Aorta (tissue), 5 donors: ENCODE data around the gene KLHDC2. TPM values are rescaled to one million over a fixed set of nuclear protein-coding genes. Genes with fewer than 3 reads are reported as not detected.
A peak's percentile ranks its signal among the peaks of the same experiment; 100 is the strongest.
"Not testable (repeated sequence)": the region's sequence is repeated elsewhere in the genome, so short reads cannot be mapped to it uniquely, and the experiment has no call there.

Experiments used
- ATAC-seq: fragments of 200-7000 bp; cut with Tn5 transposase; one replicate; pipeline ENCODE4 v1.9.1; 2022; ENCODE audit warnings: moderate library complexity; ENCODE audit not compliant: low FRiP score
- DNase-seq, 2 donors: peaks; one replicate each; pipeline ENCODE4 v3.0.0-alpha.2; 2020
- H3K27ac ChIP-seq, 2 donors: one replicate each; pipeline ENCODE4 v1.5.1; 2013; ENCODE audit warnings: low read length in 2 of 2, mild to moderate bottlenecking in 2 of 2, moderate library complexity in 2 of 2, control low read depth in 1 of 2, inconsistent platforms in 1 of 2, low read depth in 1 of 2
- H3K27me3 ChIP-seq, 2 donors: one replicate each; pipeline ENCODE4 v1.6.1; 2013; ENCODE audit warnings: control low read depth in 1 of 2, low read length in 1 of 2, mild to moderate bottlenecking in 1 of 2, moderate library complexity in 1 of 2; ENCODE audit not compliant: insufficient read depth in 2 of 2, control insufficient read depth in 1 of 2
- H3K36me3 ChIP-seq, 2 donors: one replicate each; pipeline ENCODE4 v1.6.1; 2013; ENCODE audit warnings: control low read depth in 1 of 2, low read length in 1 of 2, mild to moderate bottlenecking in 1 of 2; ENCODE audit not compliant: insufficient read depth in 2 of 2, control insufficient read depth in 1 of 2
- H3K4me1 ChIP-seq, 2 donors: one replicate each; pipeline ENCODE4 v1.6.1; 2013; ENCODE audit warnings: low read length in 2 of 2, control low read depth in 1 of 2, mild to moderate bottlenecking in 1 of 2, moderate library complexity in 1 of 2; ENCODE audit not compliant: insufficient read depth in 2 of 2, control insufficient read depth in 1 of 2
- H3K4me3 ChIP-seq, 2 donors: one replicate each; pipeline ENCODE4 v1.5.1; 2013; ENCODE audit warnings: low read length in 2 of 2, control low read depth in 1 of 2, mild to moderate bottlenecking in 1 of 2
- H3K9me3 ChIP-seq: one replicate; pipeline ENCODE4 v1.6.1; 2013; ENCODE audit warnings: mild to moderate bottlenecking, low read length; ENCODE audit not compliant: control insufficient read depth
- WGBS, 2 donors: extraction: QIAGEN DNeasy Blood & Tissue Kit; methylation state at CpG; one replicate each; pipeline ENCODE4 v1.1.7; 2013; 5-methylcytosine and 5-hydroxymethylcytosine counted together
- intact Hi-C, 2 donors: fragments of 100-400 bp; cut with DNase I; formaldehyde crosslinking; loops; one replicate each; pipeline versions ENCODE4 v1.14.2 to v1.15.0; 2022
- polyA plus RNA-seq, 2 donors: library from polyadenylated mRNA; stranded (reverse); fragments of 200-250 nt; gene quantifications; one replicate each; pipeline ENCODE4 v1.2.3, GENCODE V29; 2013
- total RNA-seq, 2 donors: library from RNA; stranded (reverse); fragmentation: NEBNext Ultra II Directional; extraction: Animal tissue kit (Norgen Biotek cat#: 25700); gene quantifications; one replicate each; pipeline ENCODE4 v1.2.1, GENCODE V29; 2021
- donor health status: healthy with polysubstance abuse.
- donor health status: Bipolar disorder and iron deficiency.
- donor health status: DM: no; HTN: no; CAD: no.
- donor health status: DM: no; HTN: no; CAD: no.
- donor health status: DM: yes; HTN: yes; CAD: no.

Gene KLHDC2
- total and polyA plus RNA-seq, 4 donors: 40.2 to 93.7 (median 52.7) TPM

DNA sequence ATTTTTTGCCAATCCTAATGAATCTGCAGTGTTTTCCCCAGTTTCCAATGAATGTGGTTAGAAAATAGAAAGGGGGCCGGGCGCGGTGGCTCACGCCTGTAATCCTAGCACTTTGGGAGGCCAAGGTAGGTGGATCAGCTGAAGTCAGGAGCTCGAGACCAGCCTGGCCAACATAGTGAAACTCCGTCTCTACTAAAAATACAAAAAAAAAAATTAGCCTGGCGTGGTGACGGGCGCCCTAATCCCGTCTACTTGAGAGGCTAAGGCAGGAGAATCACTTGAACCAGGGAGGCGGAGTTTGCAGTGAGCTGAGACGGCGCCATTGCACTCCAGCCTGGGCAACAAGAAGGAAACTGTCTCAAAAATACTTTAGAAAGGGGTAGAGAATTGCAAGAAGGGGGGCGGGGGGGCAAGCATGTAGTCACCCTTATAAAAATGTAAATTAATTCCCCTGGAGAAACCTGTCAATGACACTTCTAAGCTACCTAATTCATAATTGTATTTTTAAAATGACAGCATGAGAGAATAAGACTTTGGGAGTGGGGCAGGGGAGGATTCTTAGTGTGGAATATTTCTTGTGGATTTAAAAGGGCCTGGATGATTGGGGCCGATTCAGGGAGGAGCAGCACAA is 1.7 kb downstream of the KLHDC2 start:
- Histone ChIP-seq H3K27me3 (no peaks in the 10 kb centered on the region), H3K4me3 (peak overlapping the region in 1 of 2 donors; percentile 95), H3K27ac (no peak overlapping the region), H3K4me1 (peaks cover 0 to 3% of the 10 kb centered on the region in 2 donors), H3K9me3 (no peaks in the 10 kb centered on the region), H3K36me3 (no peaks in the 10 kb centered on the region)
- no peak for DNase-seq
- ATAC-seq: no peak
- intact Hi-C loops: loop anchor here (2.0 to 5.0 kb wide), 2 partner anchors 77 to 135 kb away; partner anchors contain the start of genes DNAAF2 (in 1 of the 2) and KLHDC1 (in 1 of the 2)
- 57 to 68% methylated on average over 15 of the region's 15 CpGs for WGBS, 2 donors

GRCh38 chr14:49770212-49770817 is 2.4 kb downstream of the KLHDC2 start:
- DNase-seq (no peak), ATAC-seq (no peak)
- H3K36me3 ChIP-seq: no peaks in the 10 kb centered on the region
- no peaks in the 10 kb centered on the region for H3K9me3 ChIP-seq
- no peaks in the 10 kb centered on the region for H3K27me3 ChIP-seq
- H3K27ac ChIP-seq: no peak overlapping the region
- H3K4me1 ChIP-seq: peaks cover 0 to 3% of the 10 kb centered on the region in 2 donors
- intact Hi-C loops: no loop called here
- no peak overlapping the region for H3K4me3 ChIP-seq
- WGBS, 2 donors: 34 to 37% methylated on average over 4 of the region's 4 CpGs

DNA sequence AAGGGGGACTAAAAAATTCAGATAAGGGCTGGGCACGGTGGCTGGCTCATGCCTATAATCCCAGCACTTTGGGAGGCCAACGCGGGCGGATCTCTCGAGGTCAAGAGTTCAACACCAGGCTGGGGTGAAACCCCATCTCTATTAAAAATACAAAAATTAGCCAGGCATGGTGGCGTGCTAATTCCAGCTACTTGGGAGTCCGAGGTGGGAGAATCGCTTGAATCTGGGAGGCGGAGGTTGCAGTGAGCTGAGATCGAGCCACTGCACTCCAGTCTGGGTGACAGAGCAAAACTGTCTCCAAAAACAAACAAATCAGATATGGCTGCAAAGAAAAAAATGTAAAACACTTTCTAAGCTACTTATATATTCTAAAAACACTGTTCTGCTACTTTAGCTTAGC is 3.7 kb downstream of the KLHDC2 start:
- H3K27ac ChIP-seq, H3K27me3 ChIP-seq, ATAC-seq, intact Hi-C loops, H3K4me1 ChIP-seq, H3K9me3 ChIP-seq, H3K36me3 ChIP-seq, H3K4me3 ChIP-seq, DNase-seq: not testable (repeated sequence)
- 88 to 91% methylated on average over 10 of the region's 10 CpGs for WGBS, 2 donors

DNA sequence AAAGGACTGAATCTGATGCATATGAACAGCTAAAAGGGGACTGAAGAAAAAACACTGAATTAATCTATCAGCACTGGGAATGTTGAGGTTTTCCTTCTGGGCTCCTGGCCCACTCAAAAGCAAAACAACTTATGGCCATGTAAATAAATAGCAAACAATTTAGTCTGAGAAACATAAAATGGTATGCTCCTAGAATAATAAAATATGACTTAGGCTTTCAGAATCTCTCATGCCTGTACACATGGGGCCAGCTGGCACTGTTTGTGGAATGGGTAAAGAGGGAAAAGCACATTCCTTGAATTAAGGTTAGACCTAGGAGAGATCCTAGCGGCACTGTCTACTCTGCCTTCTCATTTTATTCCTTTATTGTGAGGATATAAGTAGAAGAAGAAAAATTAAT is 6.2 kb downstream of the KLHDC2 start:
- intact Hi-C loops: no loop called here
- no peak for ATAC-seq

GRCh38 chr14:49778421-49778820 is 10.5 kb downstream of the KLHDC2 start:
- Histone ChIP-seq H3K4me1 (no peaks in the 10 kb centered on the region), H3K4me3 (no peak overlapping the region), H3K27ac (no peak overlapping the region), H3K27me3 (no peaks in the 10 kb centered on the region), H3K36me3 (peaks cover 2 to 5% of the 10 kb centered on the region in 2 donors), H3K9me3 (no peaks in the 10 kb centered on the region)
- ATAC-seq: no peak
- intact Hi-C loops: no loop called here
- no peak for DNase-seq
- 96 to 99% methylated on average over 2 of the region's 2 CpGs for WGBS, 2 donors

More for the DNA sequence above, 6.2 kb downstream of the KLHDC2 start:
- WGBS, 2 donors: 59 to 68% methylated on average over 1 of the region's 1 CpG
- H3K27ac ChIP-seq: no peak overlapping the region
- peaks cover 0 to 3% of the 10 kb centered on the region in 2 donors for H3K4me1 ChIP-seq
- no peak for DNase-seq
- H3K9me3 ChIP-seq: no peaks in the 10 kb centered on the region
- H3K36me3 ChIP-seq: peaks cover 0 to 5% of the 10 kb centered on the region in 2 donors
- no peaks in the 10 kb centered on the region for H3K27me3 ChIP-seq
- no peak overlapping the region for H3K4me3 ChIP-seq

- H3K27me3 ChIP-seq, DNase-seq, H3K4me1 ChIP-seq, H3K4me3 ChIP-seq, H3K36me3 ChIP-seq, H3K9me3 ChIP-seq, ATAC-seq, H3K27ac ChIP-seq: not testable (repeated sequence)
- WGBS, 2 donors: 91 to 92% methylated on average over 7 of the region's 7 CpGs
- intact Hi-C loops: loop anchor here in 1 of 2 donors (10.0 kb wide), 1 partner anchor 54 kb away; no protein-coding TSS in a partner anchor
Measured at GRCh38 chr14:49781040-49781439, 13.1 kb downstream of the KLHDC2 start.

- ATAC-seq: no peak
- DNase-seq: no peak
- no peaks in the 10 kb centered on the region for H3K4me1 ChIP-seq
- no peak overlapping the region for H3K4me3 ChIP-seq
- intact Hi-C loops: loop anchor here in 1 of 2 donors (10.0 kb wide), 1 partner anchor 51 kb away; no protein-coding TSS in a partner anchor
- 82 to 84% methylated on average over 3 of the region's 3 CpGs for WGBS, 2 donors
- no peak overlapping the region for H3K27ac ChIP-seq
- H3K9me3 ChIP-seq: no peaks in the 10 kb centered on the region
- peaks cover 4 to 8% of the 10 kb centered on the region in 2 donors for H3K36me3 ChIP-seq
- H3K27me3 ChIP-seq: no peaks in the 10 kb centered on the region
Measured at GRCh38 chr14:49783394-49784014, 15.6 kb downstream of the KLHDC2 start.

- intact Hi-C loops: loop anchor here in 1 of 2 donors (10.0 kb wide), 1 partner anchor 48 kb away; no protein-coding TSS in a partner anchor
- Histone ChIP-seq H3K36me3 (peaks cover 4 to 8% of the 10 kb centered on the region in 2 donors), H3K4me1 (no peaks in the 10 kb centered on the region), H3K27ac (no peak overlapping the region), H3K4me3 (no peak overlapping the region), H3K9me3 (no peaks in the 10 kb centered on the region), H3K27me3 (no peaks in the 10 kb centered on the region)
- ATAC-seq (no peak), DNase-seq (no peak)
- WGBS, 2 donors: 96 to 99% methylated on average over 2 of the region's 2 CpGs
Measured at GRCh38 chr14:49786315-49786714, 18.4 kb downstream of the KLHDC2 start.
